Measurements from ENCODE around the gene ADAMTSL1.
"Not testable (repeated sequence)": the region's sequence is repeated elsewhere in the genome, so short reads cannot be mapped to it uniquely, and the experiment has no call there.

The ADAMTSL1 gene

GRCh38 chr9:18861609-18862544 lies 387.9 kb downstream of the ADAMTSL1 start:
- no peak for DNase-seq (ENCODE audit: low read depth in 2 of 2)

DNA sequence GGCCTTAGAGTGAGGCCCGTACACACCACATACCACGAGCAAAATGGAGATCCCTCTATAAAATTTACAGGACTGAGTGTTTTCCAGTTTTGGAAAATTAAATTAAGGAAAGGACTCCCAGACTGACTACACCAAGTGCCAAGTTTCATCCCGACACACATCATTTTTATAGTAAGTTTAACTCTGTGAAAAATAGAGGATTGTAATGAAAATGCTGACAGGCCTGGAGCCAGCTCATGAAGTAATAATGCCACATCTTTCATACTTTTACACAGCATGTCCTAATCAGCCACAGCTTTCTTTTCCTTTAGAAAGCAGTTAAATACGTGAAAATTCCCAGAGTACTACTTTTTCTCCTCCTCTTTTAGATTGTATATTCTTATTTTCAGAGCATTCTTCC lies 389.8 kb downstream of the ADAMTSL1 start:
- DNase-seq (ENCODE audit: low read depth in 2 of 2): no peak

DNA sequence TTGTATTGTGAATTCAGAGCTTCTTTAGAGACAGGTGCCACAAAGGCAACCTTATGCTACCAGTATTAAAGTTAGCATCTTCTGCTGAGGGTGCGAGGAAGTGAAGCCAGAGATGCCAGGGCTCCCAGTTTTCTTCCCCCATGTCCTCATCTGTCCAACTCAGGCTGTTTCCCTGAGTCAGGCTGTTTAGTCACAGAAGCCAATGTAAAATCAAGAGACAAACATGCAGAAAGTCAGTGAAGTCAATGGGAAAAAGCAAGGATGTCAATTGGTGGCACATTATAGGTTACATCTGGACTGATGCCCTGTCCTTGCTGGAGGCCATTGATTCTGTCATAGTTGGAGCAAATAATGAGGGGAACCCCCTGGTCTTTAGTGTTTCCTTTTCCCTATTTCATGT lies 390.6 kb downstream of the ADAMTSL1 start:
- DNase-seq (ENCODE audit: low read depth in 2 of 2): no peak

DNA sequence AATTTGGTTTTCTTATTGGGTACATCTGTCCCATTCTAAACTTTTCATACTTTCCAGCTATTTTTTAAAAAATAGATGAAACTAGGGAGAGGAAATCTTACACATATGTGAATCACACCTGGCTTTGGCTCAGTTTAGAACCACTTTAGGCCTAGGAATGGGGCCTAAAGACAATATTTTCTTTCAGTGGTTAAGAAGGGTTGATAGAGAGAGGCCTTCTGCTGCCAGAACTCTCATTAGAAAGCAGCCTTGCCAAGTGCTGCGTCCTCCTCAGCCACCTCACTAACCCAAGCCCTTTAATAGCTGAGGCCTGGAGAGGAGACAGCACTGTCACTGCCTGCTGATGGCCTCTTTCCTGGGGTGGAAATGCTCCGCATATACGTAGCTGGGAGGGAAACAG lies 391.6 kb downstream of the ADAMTSL1 start:
- DNase-seq (ENCODE audit: low read depth in 2 of 2): no peak

GRCh38 chr9:18866121-18866831 lies 392.3 kb downstream of the ADAMTSL1 start:
- no peak for DNase-seq (ENCODE audit: low read depth in 2 of 2)

DNA sequence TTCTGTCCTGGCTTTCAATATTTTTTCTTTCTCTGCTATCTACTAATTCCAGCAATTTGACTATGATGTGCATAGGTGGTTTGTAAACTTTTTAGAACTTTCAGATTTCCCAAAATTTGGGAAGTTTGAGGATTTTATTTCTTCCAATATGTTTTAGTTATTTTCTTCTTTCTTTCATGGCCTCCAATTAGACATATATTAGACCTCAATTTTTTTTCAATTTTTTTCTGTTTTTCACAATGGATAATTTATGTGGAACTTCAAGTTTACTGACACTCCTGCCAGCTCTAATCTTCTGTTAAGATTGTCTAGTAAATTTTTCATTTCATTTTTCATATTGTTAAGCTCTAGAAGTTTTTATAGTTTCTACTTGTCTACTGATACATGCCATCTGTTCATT lies 395.8 kb downstream of the ADAMTSL1 start:
- no peak for DNase-seq (ENCODE audit: low read depth in 2 of 2)

GRCh38 chr9:18874069-18874468 lies 400.1 kb downstream of the ADAMTSL1 start:
- DNase-seq (ENCODE audit: low read depth in 2 of 2): no peak

DNA sequence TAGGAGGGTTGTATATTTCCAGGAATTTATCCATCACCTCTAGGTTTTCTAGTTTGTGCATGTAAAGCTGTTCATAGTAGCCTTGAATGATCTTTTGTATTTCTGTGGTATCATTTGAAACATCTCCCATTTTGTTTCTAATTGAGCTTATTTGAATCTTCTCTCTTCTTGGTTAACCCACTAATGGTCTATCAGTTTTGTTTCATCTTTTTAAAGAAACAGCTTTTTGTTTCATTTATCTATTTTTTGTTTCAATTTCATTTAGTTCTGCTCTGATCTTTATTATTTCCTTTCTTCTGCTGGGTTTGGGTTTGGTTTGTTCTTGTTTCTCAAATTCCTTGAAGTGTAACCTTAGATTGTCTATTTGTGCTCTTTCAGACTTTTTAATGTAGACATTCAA lies 401.0 kb downstream of the ADAMTSL1 start:
- not testable (repeated sequence) for DNase-seq (ENCODE audit: low read depth in 2 of 2)

GRCh38 chr9:18877984-18878383 lies 404.0 kb downstream of the ADAMTSL1 start:
- DNase-seq (ENCODE audit: low read depth in 2 of 2): no peak

DNA sequence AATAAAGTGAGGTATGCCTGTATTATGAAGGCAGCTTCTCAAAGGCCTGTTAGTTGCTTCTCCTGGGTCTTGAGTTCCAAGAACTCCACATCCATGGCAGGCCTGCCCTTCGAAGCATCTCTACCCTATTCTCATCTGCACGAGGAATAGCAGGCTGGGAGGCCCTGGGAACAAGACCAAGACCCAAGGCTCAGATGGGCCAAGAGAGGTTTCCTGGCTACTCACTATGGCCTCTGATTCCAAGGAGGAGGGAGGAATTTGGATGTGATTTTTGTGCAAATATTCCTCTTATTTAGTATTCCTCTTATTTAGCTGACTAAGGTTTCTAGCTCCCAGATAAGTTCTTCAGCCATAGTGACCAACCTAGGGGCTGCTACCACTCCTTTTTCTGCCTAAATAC lies 407.8 kb downstream of the ADAMTSL1 start:
- no peak for DNase-seq (ENCODE audit: low read depth in 2 of 2)

DNA sequence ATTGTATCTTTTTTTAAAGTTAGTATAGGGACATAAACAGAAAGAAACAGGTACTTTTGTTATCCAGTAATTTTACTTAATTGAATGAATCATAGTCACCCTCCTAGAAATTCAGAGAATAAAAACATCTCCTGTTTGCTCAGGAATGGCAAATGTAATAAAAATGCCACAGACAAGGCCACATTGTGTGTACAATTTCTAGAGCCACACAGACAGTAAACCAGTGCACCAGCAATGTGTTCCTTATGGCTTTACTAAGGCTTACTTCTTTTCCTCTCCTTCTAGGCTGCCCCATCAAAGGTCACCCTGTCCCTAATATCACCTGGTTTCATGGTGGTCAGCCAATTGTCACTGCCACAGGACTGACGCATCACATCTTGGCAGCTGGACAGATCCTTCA lies 413.6 kb downstream of the ADAMTSL1 start:
- DNase-seq (ENCODE audit: low read depth in 2 of 2): no peak

DNA sequence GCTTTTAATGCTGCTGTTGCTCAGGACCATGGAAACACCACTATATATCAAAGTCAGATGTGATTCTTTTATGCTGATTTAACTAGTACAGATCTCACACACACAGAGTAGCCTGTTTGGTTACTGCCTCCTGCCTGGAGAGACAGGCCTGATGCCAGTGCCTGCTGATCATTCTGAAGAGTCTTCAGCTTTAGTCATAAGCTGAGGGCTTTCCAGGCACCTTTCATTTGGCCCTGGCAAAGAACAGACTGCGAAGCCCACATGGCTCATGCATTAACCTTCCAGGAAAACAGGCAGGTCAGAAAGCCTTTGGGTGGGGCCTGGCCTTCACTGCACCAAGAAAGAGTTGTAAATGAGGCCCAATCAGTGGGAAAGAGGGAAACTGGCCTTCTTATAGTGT lies 414.3 kb downstream of the ADAMTSL1 start:
- no peak for DNase-seq (ENCODE audit: low read depth in 2 of 2)

- DNase-seq (ENCODE audit: low read depth in 2 of 2): no peak
Measured at GRCh38 chr9:18889550-18889949, 415.6 kb downstream of the ADAMTSL1 start.

DNA sequence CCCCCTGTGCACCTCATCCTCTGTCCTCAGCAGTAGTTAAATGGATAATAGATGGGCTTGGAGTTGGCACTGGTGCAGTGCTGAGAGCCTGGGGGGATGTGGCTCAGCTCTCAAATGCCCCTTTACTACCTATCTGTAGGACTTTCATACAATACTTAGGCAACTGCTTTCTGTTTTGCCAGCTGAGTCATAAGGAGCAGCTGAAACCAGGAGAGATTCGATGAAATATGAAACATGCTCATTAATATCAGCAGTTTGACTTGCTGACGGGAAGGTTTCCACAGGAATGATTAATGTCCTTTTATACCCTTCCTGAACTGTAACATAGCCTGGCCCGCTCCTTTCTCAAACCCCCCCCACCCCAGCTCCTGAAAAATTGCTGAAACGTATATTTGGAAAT lies 416.4 kb downstream of the ADAMTSL1 start:
- no peak for DNase-seq (ENCODE audit: low read depth in 2 of 2)

DNA sequence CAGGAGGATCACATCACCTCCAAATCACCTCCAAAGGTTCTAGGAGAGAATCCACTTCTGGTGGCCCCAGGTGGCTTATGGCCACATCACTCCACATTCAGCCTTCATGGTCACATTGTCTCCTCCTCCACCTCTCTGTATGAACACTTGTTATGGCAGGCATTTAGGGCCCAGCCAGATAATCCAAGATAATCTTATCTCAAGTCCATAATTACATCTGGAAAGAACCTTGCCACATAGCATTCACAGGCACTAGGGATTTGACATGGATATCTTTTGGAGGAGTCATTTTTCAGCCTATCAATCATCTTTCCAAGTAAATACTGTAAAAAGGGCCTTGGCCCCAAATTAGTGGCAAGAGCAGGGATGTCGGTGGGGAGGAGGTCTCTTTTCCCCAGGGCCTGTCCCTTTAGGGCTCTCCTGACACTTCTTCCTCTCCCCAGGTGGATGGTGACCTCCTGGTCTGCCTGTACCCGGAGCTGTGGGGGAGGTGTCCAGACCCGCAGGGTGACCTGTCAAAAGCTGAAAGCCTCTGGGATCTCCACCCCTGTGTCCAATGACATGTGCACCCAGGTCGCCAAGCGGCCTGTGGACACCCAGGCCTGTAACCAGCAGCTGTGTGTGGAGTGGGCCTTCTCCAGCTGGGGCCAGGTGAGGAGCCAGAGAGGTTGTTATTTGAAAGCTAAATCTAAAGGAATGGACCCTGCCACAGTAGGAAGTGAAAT lies 418.2 kb downstream of the ADAMTSL1 start:
- no peak for DNase-seq (ENCODE audit: low read depth in 2 of 2)

- no peak for DNase-seq (ENCODE audit: low read depth in 2 of 2)
Measured at GRCh38 chr9:18893046-18893445, 419.1 kb downstream of the ADAMTSL1 start.

GRCh38 chr9:18893491-18893890 lies 419.5 kb downstream of the ADAMTSL1 start:
- no peak for DNase-seq (ENCODE audit: low read depth in 2 of 2)

GRCh38 chr9:18896004-18896403 lies 422.1 kb downstream of the ADAMTSL1 start:
- DNase-seq (ENCODE audit: low read depth in 2 of 2): no peak

- DNase-seq (ENCODE audit: low read depth in 2 of 2): no peak
Measured at GRCh38 chr9:18896531-18897179, 422.7 kb downstream of the ADAMTSL1 start.

DNA sequence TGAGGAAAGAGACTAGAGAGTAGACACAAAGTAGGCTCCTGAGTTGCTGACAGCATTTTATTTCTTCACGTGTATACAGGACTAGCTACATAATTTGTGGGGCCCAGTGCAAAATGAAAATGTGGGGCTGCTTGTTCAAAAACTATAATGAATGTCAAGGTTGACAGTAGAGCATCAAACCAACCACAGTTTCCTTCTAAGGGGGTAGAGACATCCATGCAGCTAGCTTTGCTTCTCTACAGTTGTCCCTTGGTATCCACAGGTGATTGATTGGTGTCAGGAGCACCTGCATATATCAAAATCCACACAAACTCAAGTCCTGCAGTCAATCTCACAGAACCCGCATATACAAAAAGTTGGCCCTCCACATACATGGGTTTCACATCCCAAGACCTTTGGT lies 429.5 kb downstream of the ADAMTSL1 start:
- DNase-seq (ENCODE audit: low read depth in 2 of 2): no peak

DNA sequence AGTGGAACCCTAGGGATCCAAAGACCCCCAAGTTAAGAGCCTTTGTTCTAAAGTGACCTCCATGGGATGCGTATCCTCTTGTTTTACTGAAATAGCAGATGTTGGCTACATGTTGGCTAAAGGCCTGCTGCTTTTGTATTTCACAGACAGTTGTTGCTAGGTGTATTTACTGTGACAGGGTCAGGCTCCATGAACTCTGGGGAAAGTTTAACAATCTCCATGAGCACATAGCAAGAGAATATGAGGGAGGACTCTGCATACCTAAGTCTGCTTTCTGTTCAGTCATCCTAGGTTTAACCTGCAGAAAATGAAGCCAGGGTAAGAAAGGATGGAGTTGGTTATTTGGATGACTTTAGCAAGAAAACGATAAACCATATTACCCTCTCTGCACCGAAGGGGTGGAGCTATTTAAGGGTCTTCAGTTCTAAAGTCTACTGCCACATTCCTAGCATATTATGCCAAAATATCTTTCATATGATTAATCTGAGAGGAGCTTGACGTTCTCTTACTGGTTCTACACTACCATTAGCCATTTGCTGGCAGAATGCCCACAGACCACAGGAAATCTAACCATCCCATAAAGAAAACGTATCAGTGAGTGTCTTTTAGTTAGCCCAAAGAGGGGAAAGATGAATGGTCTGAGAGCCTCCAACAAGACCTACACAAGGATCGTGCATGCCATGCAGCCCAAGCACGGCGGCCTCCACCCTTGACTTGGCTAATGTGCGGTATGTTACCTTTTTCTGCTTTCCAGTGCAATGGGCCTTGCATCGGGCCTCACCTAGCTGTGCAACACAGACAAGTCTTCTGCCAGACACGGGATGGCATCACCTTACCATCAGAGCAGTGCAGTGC lies 431.3 kb downstream of the ADAMTSL1 start:
- DNase-seq (ENCODE audit: low read depth in 2 of 2): no peak

Measured in stimulated activated CD8-positive, alpha-beta memory T cell treated with anti-CD3 and anti-CD28 coated beads, Interleukin-2, amount 100 ng/mL, for 1 hour (primary cell).